Measurements from ENCODE around the gene NKX2-4. TPM values are rescaled to one million over a fixed set of nuclear protein-coding genes. Genes with fewer than 3 reads are reported as not detected.

NKX2-4 gene
- total RNA-seq, 1 experiment from 2014 or later = not detected

- no peak overlapping the region for H2AFZ ChIP-seq (ENCODE audit: low read depth, low read length, poor library complexity, severe bottlenecking)
- no peaks in the 10 kb centered on the region for H3K9me3 ChIP-seq (ENCODE audit: control insufficient read depth in 1 of 2, insufficient read depth in 1 of 2, low read depth in 1 of 2, low read length in 2 of 2)
- H3K36me3 ChIP-seq (ENCODE audit: control insufficient read depth in 1 of 2, insufficient read depth in 2 of 2, low read length in 2 of 2) = peaks cover 6 to 22% of the 10 kb centered on the region in 2 experiments; a peak in 3 of 4 replicates
- intact Hi-C loops (cut with micrococcal nuclease) = no loop called here
- H3K79me2 ChIP-seq (ENCODE audit: insufficient read depth, low read length) = no peaks in the 10 kb centered on the region
- RAD21 ChIA-PET (ENCODE audit: low non-redundant PET in 1 of 2, low total read pairs in 2 of 2, uncharacterized antibody in 2 of 2, unreplicated experiment in 2 of 2) = no interaction called here
- H3K9ac ChIP-seq (ENCODE audit: low read length) = no peak overlapping the region
- no peak overlapping the region for H3K4me3 ChIP-seq (replicated peaks in 1 of 2; ENCODE audit: low read depth in 1 of 2, low read length in 2 of 2)
- no peak overlapping the region for H3K27ac ChIP-seq (ENCODE audit: low read depth, low read length)
- H3K9me2 ChIP-seq (ENCODE audit: insufficient read depth) = no peaks in the 10 kb centered on the region
- no peaks in the 10 kb centered on the region for H3K4me1 ChIP-seq (ENCODE audit: control insufficient read depth in 1 of 2, insufficient read depth in 2 of 2, low read length in 2 of 2)
- H3K4me2 ChIP-seq (ENCODE audit: low read length) = no peak overlapping the region
- CTCF ChIA-PET = no interaction called here
- no TSS peak for BruUV-seq (replicated peaks)
- H3K27me3 ChIP-seq (ENCODE audit: insufficient read depth, low read length) = no peaks in the 10 kb centered on the region
- POLR2A ChIA-PET = no interaction called here
- TF ChIP-seq EZH2phosphoT487 (IDR thresholded peaks at IDR 0.05; ENCODE audit: borderline replicate concordance) (no peak), CTCF (IDR thresholded peaks at IDR 0.05 in 2 of 3, conservative IDR thresholded peaks at IDR 0.05 in 1 of 3; ENCODE audit: borderline replicate concordance in 1 of 3, insufficient read depth in 1 of 3, low read depth in 2 of 3, low read length in 2 of 3) (no peak), SIN3A (IDR thresholded peaks at IDR 0.05; ENCODE audit: low read depth) (no peak)
- H4K20me1 ChIP-seq (ENCODE audit: insufficient read depth) = no peaks in the 10 kb centered on the region
- ATAC-seq (no peak), DNase-seq (ENCODE audit: low read depth, low spot score) (no peak)
These were observed 8.0 kb downstream of the NKX2-4 start for GRCh38 chr20:21389368-21389767.

GRCh38 chr20:21388566-21388965, 8.8 kb downstream of the NKX2-4 start:
- H3K4me2 ChIP-seq (ENCODE audit: low read length) = no peak overlapping the region
- no peak overlapping the region for H2AFZ ChIP-seq (ENCODE audit: low read depth, low read length, poor library complexity, severe bottlenecking)
- H3K27ac ChIP-seq (ENCODE audit: low read depth, low read length) = no peak overlapping the region
- ChIA-PET RAD21 (ENCODE audit: low non-redundant PET in 1 of 2, low total read pairs in 2 of 2, uncharacterized antibody in 2 of 2, unreplicated experiment in 2 of 2) (no interaction called here), CTCF (no interaction called here), POLR2A (no interaction called here)
- H3K9me2 ChIP-seq (ENCODE audit: insufficient read depth) = no peaks in the 10 kb centered on the region
- no peaks in the 10 kb centered on the region for H4K20me1 ChIP-seq (ENCODE audit: insufficient read depth)
- intact Hi-C loops (cut with micrococcal nuclease) = no loop called here
- DNase-seq (ENCODE audit: low read depth, low spot score) = no peak
- no peaks in the 10 kb centered on the region for H3K4me1 ChIP-seq (ENCODE audit: control insufficient read depth in 1 of 2, insufficient read depth in 2 of 2, low read length in 2 of 2)
- no peak overlapping the region for H3K9ac ChIP-seq (ENCODE audit: low read length)
- BruUV-seq (replicated peaks) = no TSS peak
- H3K4me3 ChIP-seq (replicated peaks in 1 of 2; ENCODE audit: low read depth in 1 of 2, low read length in 2 of 2) = no peak overlapping the region
- no peaks in the 10 kb centered on the region for H3K79me2 ChIP-seq (ENCODE audit: insufficient read depth, low read length)
- ATAC-seq = no peak
- H3K36me3 ChIP-seq (ENCODE audit: control insufficient read depth in 1 of 2, insufficient read depth in 2 of 2, low read length in 2 of 2) = peaks cover 7 to 28% of the 10 kb centered on the region in 2 experiments; a peak in 3 of 4 replicates
- no peaks in the 10 kb centered on the region for H3K27me3 ChIP-seq (ENCODE audit: insufficient read depth, low read length)
- H3K9me3 ChIP-seq (ENCODE audit: control insufficient read depth in 1 of 2, insufficient read depth in 1 of 2, low read depth in 1 of 2, low read length in 2 of 2) = no peaks in the 10 kb centered on the region
- TF ChIP-seq SRF (IDR thresholded peaks at IDR 0.05; ENCODE audit: low read depth) (no peak), ZFX (IDR thresholded peaks at IDR 0.05) (no peak), CTCF (IDR thresholded peaks at IDR 0.05 in 2 of 3, conservative IDR thresholded peaks at IDR 0.05 in 1 of 3; ENCODE audit: borderline replicate concordance in 1 of 3, insufficient read depth in 1 of 3, low read depth in 2 of 3, low read length in 2 of 3) (no peak), FOSL1 (IDR thresholded peaks at IDR 0.05; ENCODE audit: low read depth) (no peak), EGR1 (IDR thresholded peaks at IDR 0.05; ENCODE audit: low read depth) (no peak), ZNF274 (IDR thresholded peaks at IDR 0.05; ENCODE audit: low read depth, low read length) (no peak), CEBPB (IDR thresholded peaks at IDR 0.05; ENCODE audit: low read depth) (no peak), CBX3 (IDR thresholded peaks at IDR 0.05; ENCODE audit: low read depth) (no peak), ATF3 (IDR thresholded peaks at IDR 0.05) (no peak), POLR2AphosphoS5 (IDR thresholded peaks at IDR 0.05; ENCODE audit: low read depth, low read length) (no peak), JUND (IDR thresholded peaks at IDR 0.05) (no peak), YY1 (IDR thresholded peaks at IDR 0.05; ENCODE audit: extremely low read depth, insufficient replicate concordance, low read depth, low read length) (no peak)
